KMS-11 (cell line): ENCODE measurements around the gene DACH2.

Source experiments
- H2AFZ ChIP-seq: fragments of 200-600 bp; sonication (generic); 2 replicates; pipeline ENCODE4 v1.6.1; 2016; ENCODE audit warnings: antibody characterized with exemption, mixed run types, low read depth
- H3K27ac ChIP-seq: fragments of 200-600 bp; sonication (generic); 2 replicates; pipeline ENCODE4 v1.6.1; 2016; ENCODE audit warnings: mild to moderate bottlenecking, mixed run types
- H3K27me3 ChIP-seq: fragments of 200-600 bp; sonication (generic); 2 replicates; pipeline ENCODE4 v1.6.1; 2017; ENCODE audit warnings: mild to moderate bottlenecking, low read depth, mixed run types, moderate library complexity; ENCODE audit not compliant: insufficient read depth
- H3K36me3 ChIP-seq: fragments of 200-600 bp; sonication (generic); 2 replicates; pipeline ENCODE4 v1.6.1; 2017; ENCODE audit warnings: mild to moderate bottlenecking, mixed run types; ENCODE audit not compliant: insufficient read depth
- H3K4me1 ChIP-seq: fragments of 200-600 bp; sonication (generic); 2 replicates; pipeline ENCODE4 v1.6.1; 2016; ENCODE audit warnings: mild to moderate bottlenecking, low read depth, mixed run types; ENCODE audit not compliant: poor library complexity, severe bottlenecking
- H3K4me2 ChIP-seq: fragments of 200-600 bp; sonication (generic); 2 replicates; pipeline ENCODE4 v1.7.0; 2016; ENCODE audit warnings: mild to moderate bottlenecking, mixed run types
- H3K4me3 ChIP-seq: fragments of 200-600 bp; sonication (generic); IDR thresholded peaks from 2 replicates; pipeline ENCODE4 v1.6.1; 2017; ENCODE audit warnings: low read depth, low read length, mixed read lengths; ENCODE audit not compliant: insufficient read depth
- H3K79me2 ChIP-seq: fragments of 200-600 bp; sonication (generic); 2 replicates; pipeline ENCODE4 v1.6.1; 2016; ENCODE audit warnings: low read depth, mixed run types; ENCODE audit not compliant: insufficient read depth
- H3K9ac ChIP-seq: fragments of 200-600 bp; sonication (generic); 2 replicates; pipeline ENCODE4 v1.6.1; 2016; ENCODE audit warnings: mild to moderate bottlenecking, mixed run types
- H4K20me1 ChIP-seq: fragments of 200-600 bp; sonication (generic); 2 replicates; pipeline ENCODE4 v1.6.1; 2016; ENCODE audit warnings: mild to moderate bottlenecking, mixed run types; ENCODE audit not compliant: insufficient read depth
- TF ChIP-seq, protein P1 (sequence below): fragments of 200-600 bp; sonication (generic); conservative IDR thresholded peaks from 2 replicates; pipeline ENCODE4 v1.6.1; 2017; ENCODE audit warnings: low read depth, mild to moderate bottlenecking, antibody characterized with exemption, low read length, moderate library complexity, mixed read lengths

DACH2 gene

DNA sequence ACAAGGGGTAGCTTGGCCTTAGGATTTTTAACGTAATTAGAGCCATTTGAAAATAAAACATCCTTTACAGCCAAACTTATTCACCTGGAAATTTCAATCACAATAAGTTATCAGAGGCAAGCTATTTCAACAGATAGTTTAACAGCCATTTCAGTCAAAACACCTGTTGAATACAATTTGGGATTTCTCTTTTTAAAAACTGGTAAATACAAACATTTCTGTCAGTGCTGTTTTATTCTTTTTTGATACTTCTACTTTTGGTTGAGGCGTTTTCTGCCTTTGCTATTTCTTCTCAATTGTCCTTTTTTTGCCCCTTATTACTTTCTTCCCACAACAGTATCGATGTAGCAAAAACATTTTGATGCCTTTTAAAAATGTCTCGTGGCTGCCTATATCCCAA is 2.1 kb upstream of the DACH2 start:
- Histone ChIP-seq H2AFZ (no peak overlapping the region), H4K20me1 (no peaks in the 10 kb centered on the region), H3K27me3 (no peaks in the 10 kb centered on the region), H3K79me2 (no peaks in the 10 kb centered on the region), H3K4me2 (no peak overlapping the region), H3K36me3 (no peaks in the 10 kb centered on the region), H3K9ac (no peak overlapping the region), H3K4me3 (no peak overlapping the region), H3K27ac (no peak overlapping the region), H3K4me1 (no peaks in the 10 kb centered on the region)
- TF ChIP-seq, protein P1, sequence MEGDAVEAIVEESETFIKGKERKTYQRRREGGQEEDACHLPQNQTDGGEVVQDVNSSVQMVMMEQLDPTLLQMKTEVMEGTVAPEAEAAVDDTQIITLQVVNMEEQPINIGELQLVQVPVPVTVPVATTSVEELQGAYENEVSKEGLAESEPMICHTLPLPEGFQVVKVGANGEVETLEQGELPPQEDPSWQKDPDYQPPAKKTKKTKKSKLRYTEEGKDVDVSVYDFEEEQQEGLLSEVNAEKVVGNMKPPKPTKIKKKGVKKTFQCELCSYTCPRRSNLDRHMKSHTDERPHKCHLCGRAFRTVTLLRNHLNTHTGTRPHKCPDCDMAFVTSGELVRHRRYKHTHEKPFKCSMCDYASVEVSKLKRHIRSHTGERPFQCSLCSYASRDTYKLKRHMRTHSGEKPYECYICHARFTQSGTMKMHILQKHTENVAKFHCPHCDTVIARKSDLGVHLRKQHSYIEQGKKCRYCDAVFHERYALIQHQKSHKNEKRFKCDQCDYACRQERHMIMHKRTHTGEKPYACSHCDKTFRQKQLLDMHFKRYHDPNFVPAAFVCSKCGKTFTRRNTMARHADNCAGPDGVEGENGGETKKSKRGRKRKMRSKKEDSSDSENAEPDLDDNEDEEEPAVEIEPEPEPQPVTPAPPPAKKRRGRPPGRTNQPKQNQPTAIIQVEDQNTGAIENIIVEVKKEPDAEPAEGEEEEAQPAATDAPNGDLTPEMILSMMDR, result no peak

DNA sequence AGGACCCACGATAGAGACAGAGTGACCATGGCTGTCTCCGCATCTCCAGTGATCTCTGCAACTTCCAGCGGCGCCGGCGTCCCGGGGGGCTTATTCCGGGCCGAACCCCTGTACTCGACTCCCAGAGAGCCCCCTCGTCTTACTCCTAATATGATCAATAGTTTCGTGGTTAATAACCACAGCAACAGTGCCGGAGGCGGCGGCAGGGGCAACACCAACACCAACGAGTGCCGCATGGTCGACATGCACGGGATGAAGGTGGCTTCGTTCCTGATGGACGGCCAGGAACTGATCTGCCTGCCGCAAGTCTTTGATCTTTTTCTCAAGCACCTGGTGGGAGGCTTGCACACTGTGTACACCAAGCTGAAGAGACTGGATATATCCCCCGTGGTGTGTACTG is 343 bp downstream of the DACH2 start:
- peak overlapping the region; percentile 71; the same call in 1 of the 2 replicates for H2AFZ ChIP-seq
- H3K9ac ChIP-seq, result peak overlapping the region; percentile 22; the same call in 1 of the 2 replicates
- peak overlapping the region; percentile 60 for H3K4me2 ChIP-seq
- no peaks in the 10 kb centered on the region for H3K36me3 ChIP-seq
- TF ChIP-seq, protein P1, result no peak
- no peaks in the 10 kb centered on the region for H3K4me1 ChIP-seq
- no peak overlapping the region for H3K4me3 ChIP-seq
- H4K20me1 ChIP-seq, result no peaks in the 10 kb centered on the region
- no peak overlapping the region for H3K27ac ChIP-seq
- H3K27me3 ChIP-seq, result no peaks in the 10 kb centered on the region
- H3K79me2 ChIP-seq, result no peaks in the 10 kb centered on the region

DNA sequence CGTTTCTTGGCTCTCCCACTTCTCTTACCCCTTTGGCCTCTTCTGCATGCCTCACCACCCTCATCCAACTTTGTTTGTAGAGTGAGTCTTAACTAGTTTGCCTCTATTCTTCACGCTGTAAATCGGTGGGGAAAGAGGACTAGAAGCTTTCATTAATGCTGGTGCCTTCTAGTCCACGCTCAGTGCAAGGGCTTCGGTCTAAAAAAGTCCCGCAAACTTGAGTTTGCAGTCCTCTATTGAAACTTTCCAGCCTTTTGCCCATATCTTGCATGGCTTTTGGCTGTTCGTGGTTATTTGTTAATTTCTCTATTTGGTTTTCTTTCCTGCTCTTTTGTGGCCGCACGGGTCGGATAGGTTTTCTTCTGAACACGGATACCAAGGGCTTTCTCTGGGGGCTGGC is 868 bp downstream of the DACH2 start:
- Histone ChIP-seq H3K9ac (no peak overlapping the region), H3K27me3 (no peaks in the 10 kb centered on the region), H3K27ac (no peak overlapping the region), H2AFZ (peak overlapping the region; percentile 71; the same call in 1 of the 2 replicates), H4K20me1 (no peaks in the 10 kb centered on the region), H3K4me3 (no peak overlapping the region), H3K4me2 (peak overlapping the region; percentile 60), H3K4me1 (no peaks in the 10 kb centered on the region), H3K36me3 (no peaks in the 10 kb centered on the region), H3K79me2 (no peaks in the 10 kb centered on the region)
- TF ChIP-seq, protein P1, result no peak

DNA sequence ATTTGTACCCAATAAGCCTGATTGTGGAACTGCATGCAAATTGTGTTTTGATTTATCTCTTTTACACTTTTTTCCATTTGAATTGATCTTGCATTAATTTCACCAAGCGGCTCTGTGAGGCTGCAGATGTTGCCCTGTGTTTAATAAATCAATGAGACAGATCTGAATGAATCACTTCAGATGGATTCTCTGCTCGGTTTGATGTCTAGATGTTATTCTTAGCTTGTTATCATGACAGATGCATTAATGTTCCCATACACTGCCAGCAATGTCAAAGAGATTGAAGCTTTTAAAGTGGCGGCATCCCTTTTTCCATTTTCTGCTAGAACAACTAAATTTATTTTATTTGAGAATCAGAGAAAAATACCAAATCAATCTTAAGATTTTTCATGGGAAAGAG is 6.3 kb downstream of the DACH2 start:
- Histone ChIP-seq H2AFZ (no peak overlapping the region), H3K36me3 (no peaks in the 10 kb centered on the region), H3K4me3 (no peak overlapping the region), H3K27me3 (no peaks in the 10 kb centered on the region), H4K20me1 (no peaks in the 10 kb centered on the region), H3K4me2 (no peak overlapping the region), H3K79me2 (no peaks in the 10 kb centered on the region), H3K27ac (no peak overlapping the region), H3K9ac (no peak overlapping the region), H3K4me1 (no peaks in the 10 kb centered on the region)
- TF ChIP-seq, protein P1, result no peak

DNA sequence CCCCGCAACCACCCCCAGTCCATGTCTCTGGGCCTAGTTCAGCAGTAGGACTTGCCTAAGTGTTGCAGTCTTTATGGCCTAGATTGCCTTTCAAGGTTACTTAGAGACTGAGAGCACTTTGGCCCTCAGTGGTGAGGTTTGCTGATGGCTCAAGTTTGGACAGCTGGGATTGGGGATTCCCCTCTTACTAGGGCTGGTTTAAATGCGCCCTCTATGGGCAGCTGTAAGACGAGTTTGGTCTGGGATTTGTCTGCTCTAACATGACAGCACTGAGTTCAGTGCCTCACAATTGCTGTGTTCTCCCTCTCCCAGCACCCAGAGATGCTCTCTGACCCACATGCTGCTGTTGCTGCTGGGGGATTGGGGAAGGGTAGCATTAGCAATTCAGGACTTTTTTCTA is 23.1 kb downstream of the DACH2 start:
- no peaks in the 10 kb centered on the region for H4K20me1 ChIP-seq
- H3K4me1 ChIP-seq, result no peaks in the 10 kb centered on the region
- H2AFZ ChIP-seq, result no peak overlapping the region
- no peak overlapping the region for H3K9ac ChIP-seq
- H3K27ac ChIP-seq, result no peak overlapping the region
- H3K4me2 ChIP-seq, result no peak overlapping the region
- no peaks in the 10 kb centered on the region for H3K36me3 ChIP-seq
- TF ChIP-seq, protein P1, result peak; percentile 47
- no peak overlapping the region for H3K4me3 ChIP-seq
- no peaks in the 10 kb centered on the region for H3K79me2 ChIP-seq
- no peaks in the 10 kb centered on the region for H3K27me3 ChIP-seq
